Measurements from ENCODE around the gene NATD1. TPM values are rescaled to one million over a fixed set of nuclear protein-coding genes. Genes with fewer than 3 reads are reported as not detected.
A peak's percentile ranks its signal among the peaks of the same experiment; 100 is the strongest.

Gene NATD1
- total and polyA plus RNA-seq, 2 of the 8 experiments (the other 6 are each of a cell fraction or from before 2014, with no cell fraction given) = 5.4 to 8.4 TPM

GRCh38 chr17:21276264-21276588 lies 23.0 kb upstream of the NATD1 start:
- FAIRE-seq = no peak
- Histone ChIP-seq H3K27me3 (replicated peaks in 1 of 4; ENCODE audit: control insufficient read depth in 3 of 4, extremely low read depth in 1 of 4, insufficient read depth in 3 of 4, low read length in 3 of 4) (peaks cover 3 to 27% (median 15%) of the 10 kb centered on the region in 4 experiments), H4K8ac (ENCODE audit: extremely low read depth, insufficient read depth, low read length) (no peak overlapping the region; the same call in 1 of the 2 replicates), H4K5ac (ENCODE audit: insufficient read length, low read depth, low read length) (no peak overlapping the region), H3K4me1 (replicated peaks in 1 of 4; ENCODE audit: control insufficient read depth in 3 of 4, insufficient read depth in 4 of 4, low read length in 3 of 4) (peaks cover 0 to 4% (median 0%) of the 10 kb centered on the region in 4 experiments; a peak in 3 of 7 replicates), H3K9me3 (ENCODE audit: insufficient read depth in 2 of 2, low read depth in 1 of 2, low read length in 1 of 2) (no peaks in the 10 kb centered on the region), H2AK5ac (ENCODE audit: low read depth, low read length) (no peak overlapping the region), H3K4ac (replicated peaks; ENCODE audit: insufficient read length, low read depth, low read length) (no peak overlapping the region), H3K79me2 (ENCODE audit: control insufficient read depth in 1 of 2, insufficient read depth in 2 of 2, low read length in 2 of 2) (no peaks in the 10 kb centered on the region), H4K20me1 (replicated peaks in 1 of 2; ENCODE audit: control insufficient read depth in 1 of 2, insufficient read depth in 2 of 2, low read length in 2 of 2) (no peaks in the 10 kb centered on the region), H2BK20ac (ENCODE audit: low read length) (no peak overlapping the region), H2BK15ac (ENCODE audit: low read length) (no peak overlapping the region), H3K4me3 (ENCODE audit: extremely low read depth in 1 of 4, insufficient read depth in 2 of 4, low read depth in 3 of 4, low read length in 4 of 4) (peak overlapping the region in 2 of 4 experiments; percentile 23 to 68; a peak in 4 of 8 replicates), H3K9ac (replicated peaks in 1 of 4; ENCODE audit: extremely low read depth in 1 of 4, low read depth in 3 of 4, low read length in 3 of 4) (no peak overlapping the region), H4K91ac (replicated peaks; ENCODE audit: insufficient read length, low read length) (no peak overlapping the region), H3K23ac (ENCODE audit: insufficient read length) (no peak overlapping the region), H2BK5ac (ENCODE audit: low read depth, low read length) (0 out of 2 replicates have a peak overlapping the region, but pooled peaks have one; percentile 52), H3K23me2 (ENCODE audit: low read depth, low read length) (peaks cover 7% of the 10 kb centered on the region; the same call in 1 of the 2 replicates), H2BK120ac (replicated peaks; ENCODE audit: low read depth, low read length) (no peak overlapping the region), H3K14ac (ENCODE audit: insufficient read length) (no peak overlapping the region), H3K27ac (ENCODE audit: low read depth, low read length) (no peak overlapping the region), H3K36me3 (ENCODE audit: control insufficient read depth in 2 of 4, insufficient read depth in 4 of 4, low read length in 3 of 4) (no peaks in the 10 kb centered on the region), H3K79me1 (ENCODE audit: low read depth, low read length) (no peaks in the 10 kb centered on the region; the same call in 1 of the 2 replicates), H3K56ac (replicated peaks; ENCODE audit: insufficient read length, low read depth, low read length) (no peak overlapping the region), H2AFZ (ENCODE audit: low read length) (no peak overlapping the region), H2BK12ac (ENCODE audit: low read depth, low read length) (no peak overlapping the region), H3K4me2 (ENCODE audit: insufficient read depth in 1 of 2, low read depth in 2 of 2, low read length in 2 of 2) (peak overlapping the region; percentile 66 to 77), H3K18ac (ENCODE audit: extremely low read depth, low read length) (0 out of 2 replicates have a peak overlapping the region, but pooled peaks have one; percentile 39)
- TF ChIP-seq JUN (IDR thresholded peaks at IDR 0.05; ENCODE audit: low read depth, low read length) (no peak), SUZ12 (IDR thresholded peaks at IDR 0.05; ENCODE audit: low read length) (peak; percentile 32; the same call in 1 of the 2 replicates)
- TF ChIP-seq, protein P1, sequence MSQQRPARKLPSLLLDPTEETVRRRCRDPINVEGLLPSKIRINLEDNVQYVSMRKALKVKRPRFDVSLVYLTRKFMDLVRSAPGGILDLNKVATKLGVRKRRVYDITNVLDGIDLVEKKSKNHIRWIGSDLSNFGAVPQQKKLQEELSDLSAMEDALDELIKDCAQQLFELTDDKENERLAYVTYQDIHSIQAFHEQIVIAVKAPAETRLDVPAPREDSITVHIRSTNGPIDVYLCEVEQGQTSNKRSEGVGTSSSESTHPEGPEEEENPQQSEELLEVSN (IDR thresholded peaks at IDR 0.05) = peak; percentile 78
- TF ChIP-seq, protein P2, sequence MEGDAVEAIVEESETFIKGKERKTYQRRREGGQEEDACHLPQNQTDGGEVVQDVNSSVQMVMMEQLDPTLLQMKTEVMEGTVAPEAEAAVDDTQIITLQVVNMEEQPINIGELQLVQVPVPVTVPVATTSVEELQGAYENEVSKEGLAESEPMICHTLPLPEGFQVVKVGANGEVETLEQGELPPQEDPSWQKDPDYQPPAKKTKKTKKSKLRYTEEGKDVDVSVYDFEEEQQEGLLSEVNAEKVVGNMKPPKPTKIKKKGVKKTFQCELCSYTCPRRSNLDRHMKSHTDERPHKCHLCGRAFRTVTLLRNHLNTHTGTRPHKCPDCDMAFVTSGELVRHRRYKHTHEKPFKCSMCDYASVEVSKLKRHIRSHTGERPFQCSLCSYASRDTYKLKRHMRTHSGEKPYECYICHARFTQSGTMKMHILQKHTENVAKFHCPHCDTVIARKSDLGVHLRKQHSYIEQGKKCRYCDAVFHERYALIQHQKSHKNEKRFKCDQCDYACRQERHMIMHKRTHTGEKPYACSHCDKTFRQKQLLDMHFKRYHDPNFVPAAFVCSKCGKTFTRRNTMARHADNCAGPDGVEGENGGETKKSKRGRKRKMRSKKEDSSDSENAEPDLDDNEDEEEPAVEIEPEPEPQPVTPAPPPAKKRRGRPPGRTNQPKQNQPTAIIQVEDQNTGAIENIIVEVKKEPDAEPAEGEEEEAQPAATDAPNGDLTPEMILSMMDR (IDR thresholded peaks at IDR 0.05; ENCODE audit: control extremely low read depth in 1 of 3, insufficient read depth in 1 of 3, low read depth in 1 of 3, low read length in 3 of 3) = peak in 1 of 3 experiments; percentile 17; a peak in 1 of 4 replicates
- WGBS, 2 experiments (ENCODE audit: extremely low coverage in 1 of 2, insufficient coverage in 1 of 2, insufficient read length in 1 of 2, insufficient replicate concordance in 2 of 2, low coverage in 1 of 2, low lambda C conversion rate in 2 of 2, missing lambda C conversion rate in 1 of 2) = 37% methylated on average over 14 of the region's 17 CpGs; no CpG with 5 or more reads in 1 of the 2 experiments
- no peak for DNase-seq (ENCODE audit: low read depth in 1 of 2, low spot score in 2 of 2)
- ChIA-PET POLR2A (ENCODE audit: partially characterized antibody) (interaction anchor here (0.6 to 1.6 kb wide), 6 partner anchors 8 to 233 kb away, joined by 3 to 6 read pairs (median 4); partner anchors contain the start of gene USP22), CTCF (ENCODE audit: partially characterized antibody) (interaction anchor here (0.8 to 3.0 kb wide), 16 partner anchors 9 to 236 kb away, joined by 3 to 11 read pairs (median 5); no protein-coding TSS in a partner anchor)
